ENCODE results near the gene KNG1. TPM values are rescaled to one million over a fixed set of nuclear protein-coding genes. Genes with fewer than 3 reads are reported as not detected.

The KNG1 gene
- total and polyA plus RNA-seq, 10 of the 15 experiments (the other 5 are each of a cell fraction or from before 2014, with no cell fraction given) = 0.21 TPM; not detected in 9

DNA sequence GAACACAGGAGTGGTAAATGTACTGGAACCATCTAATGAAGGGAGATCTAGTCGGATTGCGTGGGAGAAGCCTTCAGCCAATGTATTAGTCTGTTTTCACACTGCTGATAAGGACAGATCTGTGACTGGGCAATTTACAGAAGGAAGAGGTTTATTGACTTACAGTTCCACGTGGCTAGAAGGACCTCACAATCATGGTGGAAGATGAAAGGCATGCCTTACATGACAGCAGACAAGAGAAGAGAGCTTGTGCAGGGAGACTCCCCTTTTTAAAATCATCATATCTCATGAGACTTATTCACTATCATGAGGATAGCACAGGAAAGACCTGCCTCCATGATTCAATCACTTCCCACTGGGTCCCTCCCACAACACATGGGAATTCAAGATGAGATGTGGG, 34.3 kb upstream of the KNG1 start:
- FAIRE-seq = no peak
- no TSS peak for BruUV-seq (replicated peaks)
- Histone ChIP-seq H3K9me3 (replicated peaks; ENCODE audit: control insufficient read depth, insufficient read depth, low read length) (no peaks in the 10 kb centered on the region; the same call in 2 of the 3 replicates), H2AFZ (ENCODE audit: control insufficient read depth, low read depth, low read length) (no peak overlapping the region), H3K9ac (ENCODE audit: control insufficient read depth, insufficient read depth, low read length) (no peak overlapping the region), H3K27me3 (replicated peaks in 1 of 2; ENCODE audit: control insufficient read depth in 2 of 2, insufficient read depth in 2 of 2, low read length in 1 of 2) (peaks cover 0 to 2% of the 10 kb centered on the region in 2 experiments; a peak in 1 of 4 replicates), H3K4me2 (ENCODE audit: control insufficient read depth, insufficient read depth) (no peak overlapping the region), H3K4me3 (no peak overlapping the region), H3K27ac (ENCODE audit: control insufficient read depth, insufficient read depth) (no peak overlapping the region), H4K20me1 (ENCODE audit: control insufficient read depth, insufficient read depth) (no peaks in the 10 kb centered on the region), H3K36me3 (ENCODE audit: control insufficient read depth in 2 of 2, insufficient read depth in 2 of 2, low read length in 1 of 2) (no peaks in the 10 kb centered on the region), H3K4me1 (ENCODE audit: control insufficient read depth, insufficient read depth, low read length) (no peaks in the 10 kb centered on the region), H3K79me2 (ENCODE audit: control insufficient read depth, insufficient read depth, low read length) (no peaks in the 10 kb centered on the region)
- CTCF ChIA-PET = no interaction called here
- RAD21 ChIA-PET (ENCODE audit: unreplicated experiment) = no interaction called here
- POLR2A ChIA-PET = no interaction called here
- intact Hi-C loops (cut with micrococcal nuclease; ENCODE audit: unreplicated experiment) (no loop called here), in situ Hi-C loops (cut with MboI) (no loop called here)
- no peak for DNase-seq (ENCODE audit: low read depth, low spot score)
- 0% methylated on average over 3 of the region's 3 CpGs for WGBS (ENCODE audit: insufficient coverage, insufficient replicate concordance, low lambda C conversion rate, missing lambda C conversion rate)
- ATAC-seq = no peak
- TF ChIP-seq SUZ12 (IDR thresholded peaks at IDR 0.05; ENCODE audit: unreplicated experiment) = no peak
- TF ChIP-seq PAX5 (IDR thresholded peaks at IDR 0.05; ENCODE audit: borderline replicate concordance, low read depth, low read length) = no peak
- TF ChIP-seq KLF5 (IDR thresholded peaks at IDR 0.05; ENCODE audit: partially characterized antibody) = no peak
- TF ChIP-seq ZNF384 (IDR thresholded peaks at IDR 0.05; ENCODE audit: borderline replicate concordance, low read depth, low read length) = no peak
- TF ChIP-seq GATAD2B (conservative IDR thresholded peaks at IDR 0.05; ENCODE audit: low read depth) = no peak
- TF ChIP-seq IKZF1 (conservative IDR thresholded peaks at IDR 0.05) = no peak
- no peak for TF ChIP-seq SP1 (IDR thresholded peaks at IDR 0.05; ENCODE audit: low read depth, low read length)
- TF ChIP-seq, protein P1, sequence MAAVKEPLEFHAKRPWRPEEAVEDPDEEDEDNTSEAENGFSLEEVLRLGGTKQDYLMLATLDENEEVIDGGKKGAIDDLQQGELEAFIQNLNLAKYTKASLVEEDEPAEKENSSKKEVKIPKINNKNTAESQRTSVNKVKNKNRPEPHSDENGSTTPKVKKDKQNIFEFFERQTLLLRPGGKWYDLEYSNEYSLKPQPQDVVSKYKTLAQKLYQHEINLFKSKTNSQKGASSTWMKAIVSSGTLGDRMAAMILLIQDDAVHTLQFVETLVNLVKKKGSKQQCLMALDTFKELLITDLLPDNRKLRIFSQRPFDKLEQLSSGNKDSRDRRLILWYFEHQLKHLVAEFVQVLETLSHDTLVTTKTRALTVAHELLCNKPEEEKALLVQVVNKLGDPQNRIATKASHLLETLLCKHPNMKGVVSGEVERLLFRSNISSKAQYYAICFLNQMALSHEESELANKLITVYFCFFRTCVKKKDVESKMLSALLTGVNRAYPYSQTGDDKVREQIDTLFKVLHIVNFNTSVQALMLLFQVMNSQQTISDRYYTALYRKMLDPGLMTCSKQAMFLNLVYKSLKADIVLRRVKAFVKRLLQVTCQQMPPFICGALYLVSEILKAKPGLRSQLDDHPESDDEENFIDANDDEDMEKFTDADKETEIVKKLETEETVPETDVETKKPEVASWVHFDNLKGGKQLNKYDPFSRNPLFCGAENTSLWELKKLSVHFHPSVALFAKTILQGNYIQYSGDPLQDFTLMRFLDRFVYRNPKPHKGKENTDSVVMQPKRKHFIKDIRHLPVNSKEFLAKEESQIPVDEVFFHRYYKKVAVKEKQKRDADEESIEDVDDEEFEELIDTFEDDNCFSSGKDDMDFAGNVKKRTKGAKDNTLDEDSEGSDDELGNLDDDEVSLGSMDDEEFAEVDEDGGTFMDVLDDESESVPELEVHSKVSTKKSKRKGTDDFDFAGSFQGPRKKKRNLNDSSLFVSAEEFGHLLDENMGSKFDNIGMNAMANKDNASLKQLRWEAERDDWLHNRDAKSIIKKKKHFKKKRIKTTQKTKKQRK (IDR thresholded peaks at IDR 0.05; ENCODE audit: low read depth, low read length) = no peak
- TF ChIP-seq SREBF2 (IDR thresholded peaks at IDR 0.05; ENCODE audit: low read length) = no peak
- no peak for TF ChIP-seq STAT3 (IDR thresholded peaks at IDR 0.05; ENCODE audit: low read depth, low read length)
- TF ChIP-seq NFXL1 (IDR thresholded peaks at IDR 0.05; ENCODE audit: borderline replicate concordance) = no peak
- no peak for TF ChIP-seq SRF (IDR thresholded peaks at IDR 0.05; ENCODE audit: low read depth in 2 of 2, low read length in 2 of 2)
- TF ChIP-seq, protein P2, sequence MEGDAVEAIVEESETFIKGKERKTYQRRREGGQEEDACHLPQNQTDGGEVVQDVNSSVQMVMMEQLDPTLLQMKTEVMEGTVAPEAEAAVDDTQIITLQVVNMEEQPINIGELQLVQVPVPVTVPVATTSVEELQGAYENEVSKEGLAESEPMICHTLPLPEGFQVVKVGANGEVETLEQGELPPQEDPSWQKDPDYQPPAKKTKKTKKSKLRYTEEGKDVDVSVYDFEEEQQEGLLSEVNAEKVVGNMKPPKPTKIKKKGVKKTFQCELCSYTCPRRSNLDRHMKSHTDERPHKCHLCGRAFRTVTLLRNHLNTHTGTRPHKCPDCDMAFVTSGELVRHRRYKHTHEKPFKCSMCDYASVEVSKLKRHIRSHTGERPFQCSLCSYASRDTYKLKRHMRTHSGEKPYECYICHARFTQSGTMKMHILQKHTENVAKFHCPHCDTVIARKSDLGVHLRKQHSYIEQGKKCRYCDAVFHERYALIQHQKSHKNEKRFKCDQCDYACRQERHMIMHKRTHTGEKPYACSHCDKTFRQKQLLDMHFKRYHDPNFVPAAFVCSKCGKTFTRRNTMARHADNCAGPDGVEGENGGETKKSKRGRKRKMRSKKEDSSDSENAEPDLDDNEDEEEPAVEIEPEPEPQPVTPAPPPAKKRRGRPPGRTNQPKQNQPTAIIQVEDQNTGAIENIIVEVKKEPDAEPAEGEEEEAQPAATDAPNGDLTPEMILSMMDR (IDR thresholded peaks at IDR 0.05 in 2 of 3, conservative IDR thresholded peaks at IDR 0.05 in 1 of 3; ENCODE audit: control insufficient read depth in 2 of 3, extremely low read depth in 1 of 3, insufficient read depth in 1 of 3, low read depth in 3 of 3, low read length in 3 of 3) = no peak
- TF ChIP-seq RELA (IDR thresholded peaks at IDR 0.05; ENCODE audit: borderline replicate concordance, partially characterized antibody) = no peak
- no peak for TF ChIP-seq TCF7 (IDR thresholded peaks at IDR 0.05; ENCODE audit: borderline replicate concordance)
- TF ChIP-seq SMAD1 (IDR thresholded peaks at IDR 0.05; ENCODE audit: low read depth, partially characterized antibody) = no peak
- TF ChIP-seq POLR2AphosphoS2 (IDR thresholded peaks at IDR 0.05; ENCODE audit: low read depth, low read length) = no peak
- TF ChIP-seq TCF12 (IDR thresholded peaks at IDR 0.05; ENCODE audit: low read depth, low read length) = no peak
- SMC1A ChIA-PET (ENCODE audit: uncharacterized antibody, unreplicated experiment) = no interaction called here

All from GM12878 (cell line).